Hepatocyte (in vitro differentiated cells): ENCODE measurements around the gene RIC8A.

Experiments
- CTCF ChIP-seq: fragments of 200-600 bp; sonication (generic); IDR thresholded peaks from 2 replicates; pipeline ENCODE4 v1.5.1; 2016; ENCODE audit warnings: antibody characterized with exemption, mild to moderate bottlenecking; ENCODE audit not compliant: poor library complexity
- EZH2phosphoT487 ChIP-seq: fragments of 200-600 bp; sonication (generic); IDR thresholded peaks from one replicate; pipeline ENCODE4 v1.6.1; 2018; ENCODE audit warnings: antibody characterized with exemption, mild to moderate bottlenecking, low read depth, moderate library complexity; ENCODE audit not compliant: unreplicated experiment, severe bottlenecking

GRCh38 chr11:235609-235996 is 28.1 kb downstream of the RIC8A start:
- TF ChIP-seq CTCF (no peak), EZH2phosphoT487 (no peak)
